SK-N-SH (cell line): ENCODE measurements around the gene ABLIM1.

ENCODE experiments used
- CTCF ChIP-seq: fragments of 200-600 bp; sonication (generic); IDR thresholded peaks from 2 replicates; pipeline ENCODE4 v1.6.1; 2017; ENCODE audit warnings: antibody characterized with exemption, mild to moderate bottlenecking, moderate library complexity
- EP300 ChIP-seq, 2 experiments: IDR thresholded peaks; 2 replicates each; pipeline versions ENCODE4 v1.4.0 to v1.6.1; 2012; ENCODE audit warnings: borderline replicate concordance in 1 of 2, low read depth in 1 of 2, low read length in 1 of 2
- EZH2phosphoT487 ChIP-seq: fragments of 200-600 bp; sonication (generic); IDR thresholded peaks from 2 replicates; pipeline ENCODE4 v1.6.1; 2017; ENCODE audit warnings: low read depth, mixed run types, mild to moderate bottlenecking, antibody characterized with exemption, moderate library complexity, borderline replicate concordance
- JUND ChIP-seq: IDR thresholded peaks from 2 replicates; pipeline ENCODE4 v1.4.0; 2012
- NRF1 ChIP-seq: IDR thresholded peaks from 2 replicates; pipeline ENCODE4 v1.6.1; 2012; ENCODE audit warnings: low read depth, mild to moderate bottlenecking, low read length
- POLR2AphosphoS5 ChIP-seq: IDR thresholded peaks from 2 replicates; pipeline ENCODE4 v1.6.1; 2012; ENCODE audit warnings: low read depth, low read length
- YY1 ChIP-seq: IDR thresholded peaks from 2 replicates; pipeline ENCODE4 v1.4.0; 2012; ENCODE audit warnings: low read depth, mild to moderate bottlenecking
- TF ChIP-seq, protein P1 (sequence below): IDR thresholded peaks from 2 replicates; pipeline ENCODE4 v1.6.1; 2012; ENCODE audit warnings: mild to moderate bottlenecking, low read depth, low read length, moderate library complexity
- TF ChIP-seq, protein P2 (sequence below): fragments of 150-350 bp; IDR thresholded peaks from 2 replicates; pipeline ENCODE4 v1.6.1; 2017; ENCODE audit warnings: antibody characterized with exemption, low read length, low read depth, borderline replicate concordance
- TF ChIP-seq, protein P3 (sequence below): IDR thresholded peaks from 2 replicates; pipeline ENCODE4 v1.4.0; 2012; ENCODE audit warnings: low read depth

GRCh38 chr10:114393482-114393881 is 264.6 kb downstream of the ABLIM1 start:
- TF ChIP-seq POLR2AphosphoS5 (no peak), CTCF (no peak), EP300 (IDR thresholded peaks at IDR 0.05; ENCODE audit: borderline replicate concordance in 1 of 2, low read depth in 1 of 2, low read length in 1 of 2) (no peak), YY1 (no peak), NRF1 (no peak), JUND (no peak), EZH2phosphoT487 (no peak)
- TF ChIP-seq, protein P1, sequence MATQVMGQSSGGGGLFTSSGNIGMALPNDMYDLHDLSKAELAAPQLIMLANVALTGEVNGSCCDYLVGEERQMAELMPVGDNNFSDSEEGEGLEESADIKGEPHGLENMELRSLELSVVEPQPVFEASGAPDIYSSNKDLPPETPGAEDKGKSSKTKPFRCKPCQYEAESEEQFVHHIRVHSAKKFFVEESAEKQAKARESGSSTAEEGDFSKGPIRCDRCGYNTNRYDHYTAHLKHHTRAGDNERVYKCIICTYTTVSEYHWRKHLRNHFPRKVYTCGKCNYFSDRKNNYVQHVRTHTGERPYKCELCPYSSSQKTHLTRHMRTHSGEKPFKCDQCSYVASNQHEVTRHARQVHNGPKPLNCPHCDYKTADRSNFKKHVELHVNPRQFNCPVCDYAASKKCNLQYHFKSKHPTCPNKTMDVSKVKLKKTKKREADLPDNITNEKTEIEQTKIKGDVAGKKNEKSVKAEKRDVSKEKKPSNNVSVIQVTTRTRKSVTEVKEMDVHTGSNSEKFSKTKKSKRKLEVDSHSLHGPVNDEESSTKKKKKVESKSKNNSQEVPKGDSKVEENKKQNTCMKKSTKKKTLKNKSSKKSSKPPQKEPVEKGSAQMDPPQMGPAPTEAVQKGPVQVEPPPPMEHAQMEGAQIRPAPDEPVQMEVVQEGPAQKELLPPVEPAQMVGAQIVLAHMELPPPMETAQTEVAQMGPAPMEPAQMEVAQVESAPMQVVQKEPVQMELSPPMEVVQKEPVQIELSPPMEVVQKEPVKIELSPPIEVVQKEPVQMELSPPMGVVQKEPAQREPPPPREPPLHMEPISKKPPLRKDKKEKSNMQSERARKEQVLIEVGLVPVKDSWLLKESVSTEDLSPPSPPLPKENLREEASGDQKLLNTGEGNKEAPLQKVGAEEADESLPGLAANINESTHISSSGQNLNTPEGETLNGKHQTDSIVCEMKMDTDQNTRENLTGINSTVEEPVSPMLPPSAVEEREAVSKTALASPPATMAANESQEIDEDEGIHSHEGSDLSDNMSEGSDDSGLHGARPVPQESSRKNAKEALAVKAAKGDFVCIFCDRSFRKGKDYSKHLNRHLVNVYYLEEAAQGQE: no peak
- TF ChIP-seq, protein P2, sequence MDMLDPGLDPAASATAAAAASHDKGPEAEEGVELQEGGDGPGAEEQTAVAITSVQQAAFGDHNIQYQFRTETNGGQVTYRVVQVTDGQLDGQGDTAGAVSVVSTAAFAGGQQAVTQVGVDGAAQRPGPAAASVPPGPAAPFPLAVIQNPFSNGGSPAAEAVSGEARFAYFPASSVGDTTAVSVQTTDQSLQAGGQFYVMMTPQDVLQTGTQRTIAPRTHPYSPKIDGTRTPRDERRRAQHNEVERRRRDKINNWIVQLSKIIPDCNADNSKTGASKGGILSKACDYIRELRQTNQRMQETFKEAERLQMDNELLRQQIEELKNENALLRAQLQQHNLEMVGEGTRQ: no peak
- TF ChIP-seq, protein P3, sequence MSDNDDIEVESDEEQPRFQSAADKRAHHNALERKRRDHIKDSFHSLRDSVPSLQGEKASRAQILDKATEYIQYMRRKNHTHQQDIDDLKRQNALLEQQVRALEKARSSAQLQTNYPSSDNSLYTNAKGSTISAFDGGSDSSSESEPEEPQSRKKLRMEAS: no peak
